GM23338 (cell line): ENCODE measurements around the gene MROH7. TPM values are rescaled to one million over a fixed set of nuclear protein-coding genes. Genes with fewer than 3 reads are reported as not detected.
A peak's percentile ranks its signal among the peaks of the same experiment; 100 is the strongest.

Experiments
- ATAC-seq: fragments of 200-7000 bp; cut with Tn5 transposase; 3 replicates; pipeline ENCODE4 v1.9.1; 2020
- DNase-seq: peaks from one replicate; pipeline ENCODE4 v3.0.0-alpha.2; 2015; ENCODE audit warnings: low spot score
- H2AFZ ChIP-seq: fragments of 200-600 bp; sonication (generic); 2 replicates; pipeline ENCODE4 v1.8.0; 2016; ENCODE audit warnings: antibody characterized with exemption, mild to moderate bottlenecking, moderate library complexity
- H3F3A ChIP-seq: fragments of 200-600 bp; sonication (generic); replicated peaks from 2 replicates; pipeline ENCODE4 v1.8.0; 2017; ENCODE audit warnings: antibody characterized with exemption, mixed run types, low read depth
- H3K27ac ChIP-seq: fragments of 200-600 bp; sonication (generic); 2 replicates; pipeline ENCODE4 v1.6.1; 2016; ENCODE audit warnings: low read depth
- H3K27me3 ChIP-seq: fragments of 200-600 bp; sonication (generic); 2 replicates; pipeline ENCODE4 v1.8.0; 2016; ENCODE audit warnings: mild to moderate bottlenecking, mixed run types, moderate library complexity; ENCODE audit not compliant: insufficient read depth
- H3K36me3 ChIP-seq: fragments of 200-600 bp; sonication (generic); 2 replicates; pipeline ENCODE4 v1.8.0; 2016; ENCODE audit warnings: mild to moderate bottlenecking; ENCODE audit not compliant: insufficient read depth
- H3K4me1 ChIP-seq: fragments of 200-600 bp; sonication (generic); 2 replicates; pipeline ENCODE4 v1.8.0; 2016; ENCODE audit warnings: mild to moderate bottlenecking, moderate library complexity; ENCODE audit not compliant: insufficient read depth
- H3K4me2 ChIP-seq: fragments of 200-600 bp; sonication (generic); 2 replicates; pipeline ENCODE4 v1.7.1; 2017; ENCODE audit warnings: mixed run types
- H3K4me3 ChIP-seq: fragments of 200-600 bp; sonication (generic); 2 replicates; pipeline ENCODE4 v1.6.1; 2016; ENCODE audit warnings: mixed run types
- H3K79me2 ChIP-seq: fragments of 200-600 bp; sonication (generic); replicated peaks from 2 replicates; pipeline ENCODE4 v1.8.0; 2017; ENCODE audit warnings: mild to moderate bottlenecking; ENCODE audit not compliant: insufficient read depth
- H3K9me2 ChIP-seq: fragments of 200-600 bp; sonication (generic); 2 replicates; pipeline ENCODE4 v1.8.0; 2017; ENCODE audit not compliant: insufficient read depth
- H4K20me1 ChIP-seq: fragments of 200-600 bp; sonication (generic); replicated peaks from 2 replicates; pipeline ENCODE4 v1.8.0; 2017; ENCODE audit warnings: mild to moderate bottlenecking; ENCODE audit not compliant: insufficient read depth
- H3K27ac Mint-ChIP-seq: 2 replicates; pipeline ENCODE4 v1.8.0; 2020; ENCODE audit warnings: inconsistent platforms, mild to moderate bottlenecking, moderate library complexity, mixed read lengths
- H3K27me3 Mint-ChIP-seq: 3 replicates; pipeline ENCODE4 v1.8.0; 2022; ENCODE audit warnings: low read depth, mild to moderate bottlenecking, moderate library complexity, mixed read lengths, inconsistent platforms; ENCODE audit not compliant: insufficient read depth, poor library complexity
- H3K36me3 Mint-ChIP-seq: 3 replicates; pipeline ENCODE4 v1.8.0; 2021; ENCODE audit warnings: low read depth, mild to moderate bottlenecking, inconsistent platforms, moderate library complexity, mixed read lengths
- H3K4me1 Mint-ChIP-seq: 3 replicates; pipeline ENCODE4 v1.8.0; 2020; ENCODE audit warnings: mild to moderate bottlenecking, inconsistent platforms, mixed read lengths
- H3K4me3 Mint-ChIP-seq: 3 replicates; pipeline ENCODE4 v1.8.0; 2021; ENCODE audit warnings: moderate library complexity, mild to moderate bottlenecking, inconsistent platforms, mixed read lengths
- H3K9me3 Mint-ChIP-seq: 3 replicates; pipeline ENCODE4 v1.8.0; 2020; ENCODE audit warnings: moderate library complexity, mild to moderate bottlenecking, inconsistent platforms, mixed read lengths
- CREB1 ChIP-seq: fragments of 250-450 bp; sonication (Bioruptor Pico); IDR thresholded peaks from 2 replicates; pipeline ENCODE4 v1.5.0; 2020; ENCODE audit warnings: low read depth, mild to moderate bottlenecking, moderate library complexity
- EZH2 ChIP-seq: fragments of 200-600 bp; sonication (generic); IDR thresholded peaks from one replicate; pipeline ENCODE4 v1.8.0; 2017; ENCODE audit warnings: antibody characterized with exemption, mild to moderate bottlenecking, low read depth; ENCODE audit not compliant: unreplicated experiment
- EZH2phosphoT487 ChIP-seq: fragments of 200-600 bp; sonication (generic); IDR thresholded peaks from one replicate; pipeline ENCODE4 v1.8.1; 2018; ENCODE audit warnings: antibody characterized with exemption; ENCODE audit not compliant: unreplicated experiment
- JUNB ChIP-seq: IDR thresholded peaks from one replicate; pipeline ENCODE4 v1.6.1; 2016; ENCODE audit warnings: antibody characterized with exemption; ENCODE audit not compliant: unreplicated experiment
- NANOG ChIP-seq: IDR thresholded peaks from 2 replicates; pipeline ENCODE4 v1.6.1; 2016; ENCODE audit warnings: antibody characterized with exemption, borderline replicate concordance
- POLR2AphosphoS5 ChIP-seq: IDR thresholded peaks from 2 replicates; pipeline ENCODE4 v1.6.1; 2016; ENCODE audit warnings: antibody characterized with exemption, low read depth
- STAT1 ChIP-seq: IDR thresholded peaks from one replicate; pipeline ENCODE4 v1.6.1; 2016; ENCODE audit warnings: antibody characterized with exemption; ENCODE audit not compliant: unreplicated experiment
- ZNF114 ChIP-seq: fragments of 250-450 bp; sonication (Bioruptor Pico); IDR thresholded peaks from 2 replicates; pipeline ENCODE4 v1.5.0; 2020; ENCODE audit warnings: mild to moderate bottlenecking, moderate library complexity
- ZNF331 ChIP-seq: fragments of 250-450 bp; sonication (Bioruptor Pico); IDR thresholded peaks from 2 replicates; pipeline ENCODE4 v1.5.0; 2020; ENCODE audit warnings: low read depth, mild to moderate bottlenecking, moderate library complexity
- polyA plus RNA-seq: library from polyadenylated mRNA; unstranded; fragments of >200 nt; fragmentation: Nextera tagmentation; extraction: Ambion mirVana; gene quantifications from 2 replicates; pipeline ENCODE4 v1.2.1, GENCODE V29; 2016
- total RNA-seq: library from RNA; depleted of rRNA; stranded (reverse); fragments of >200 nt; shearing (Covaris generic); gene quantifications from 2 replicates; pipeline ENCODE4 v1.2.3, GENCODE V29; 2014
- TF ChIP-seq, protein P1 (sequence below), 2 experiments: fragments of 200-600 bp in 1 of 2; sonication (generic) in 1 of 2; conservative IDR thresholded peaks; 2 replicates each; pipeline versions ENCODE4 v1.5.1 to v1.6.1; 2016 to 2017; ENCODE audit warnings: antibody characterized with exemption in 2 of 2, low read depth in 2 of 2, mild to moderate bottlenecking in 2 of 2, moderate library complexity in 1 of 2
- TF ChIP-seq, protein P2 (sequence below): IDR thresholded peaks from 2 replicates; pipeline ENCODE4 v1.6.1; 2016; ENCODE audit warnings: antibody characterized with exemption
- TF ChIP-seq, protein P3 (sequence below): IDR thresholded peaks from one replicate; pipeline ENCODE4 v1.6.1; 2018; ENCODE audit warnings: antibody characterized with exemption; ENCODE audit not compliant: unreplicated experiment
- TF ChIP-seq, protein P4 (sequence below): fragments of 250-450 bp; sonication (Bioruptor Pico); IDR thresholded peaks from 2 replicates; pipeline ENCODE4 v1.5.0; 2020; ENCODE audit warnings: mild to moderate bottlenecking, moderate library complexity

Gene MROH7
- total and polyA plus RNA-seq, 2 experiments from 2014 or later, result 0.17 TPM; not detected in 1

DNA sequence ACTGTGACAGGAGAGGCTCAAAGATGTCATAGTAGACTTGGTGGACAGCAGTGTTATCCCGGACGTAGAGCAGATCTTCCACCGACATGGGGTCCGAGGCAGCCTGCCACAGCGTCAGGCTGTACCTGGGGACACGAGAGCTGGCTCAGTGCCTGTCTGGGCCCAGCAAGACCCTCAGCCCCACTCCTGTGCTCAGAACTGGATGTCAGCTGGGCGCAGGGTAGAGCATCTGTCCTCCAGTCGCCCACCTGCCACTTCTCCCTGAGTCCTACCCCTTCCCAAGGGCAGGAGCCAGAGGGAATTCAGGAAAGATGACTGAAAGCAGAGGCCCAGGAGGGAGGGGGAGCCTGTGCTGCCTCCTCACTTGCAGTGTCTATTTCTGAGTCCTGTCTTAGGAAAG, 30.0 kb upstream of the MROH7 start:
- peak overlapping the region; percentile 87 for H3K27ac Mint-ChIP-seq

More for the DNA sequence above, 30.0 kb upstream of the MROH7 start:
- Histone ChIP-seq H3K4me2 (no peak overlapping the region), H2AFZ (no peak overlapping the region), H3K27me3 (no peaks in the 10 kb centered on the region), H4K20me1 (no peaks in the 10 kb centered on the region), H3F3A (no peaks in the 10 kb centered on the region), H3K4me3 (no peak overlapping the region), H3K79me2 (no peaks in the 10 kb centered on the region), H3K27ac (no peak overlapping the region), H3K36me3 (no peaks in the 10 kb centered on the region), H3K9me2 (no peaks in the 10 kb centered on the region), H3K4me1 (peaks cover 4% of the 10 kb centered on the region; the same call in 1 of the 2 replicates)
- no peaks in the 10 kb centered on the region for H3K36me3 Mint-ChIP-seq
- no peak for DNase-seq
- H3K4me3 Mint-ChIP-seq, result no peak overlapping the region
- peaks cover 40% of the 10 kb centered on the region for H3K4me1 Mint-ChIP-seq
- TF ChIP-seq, protein P1, sequence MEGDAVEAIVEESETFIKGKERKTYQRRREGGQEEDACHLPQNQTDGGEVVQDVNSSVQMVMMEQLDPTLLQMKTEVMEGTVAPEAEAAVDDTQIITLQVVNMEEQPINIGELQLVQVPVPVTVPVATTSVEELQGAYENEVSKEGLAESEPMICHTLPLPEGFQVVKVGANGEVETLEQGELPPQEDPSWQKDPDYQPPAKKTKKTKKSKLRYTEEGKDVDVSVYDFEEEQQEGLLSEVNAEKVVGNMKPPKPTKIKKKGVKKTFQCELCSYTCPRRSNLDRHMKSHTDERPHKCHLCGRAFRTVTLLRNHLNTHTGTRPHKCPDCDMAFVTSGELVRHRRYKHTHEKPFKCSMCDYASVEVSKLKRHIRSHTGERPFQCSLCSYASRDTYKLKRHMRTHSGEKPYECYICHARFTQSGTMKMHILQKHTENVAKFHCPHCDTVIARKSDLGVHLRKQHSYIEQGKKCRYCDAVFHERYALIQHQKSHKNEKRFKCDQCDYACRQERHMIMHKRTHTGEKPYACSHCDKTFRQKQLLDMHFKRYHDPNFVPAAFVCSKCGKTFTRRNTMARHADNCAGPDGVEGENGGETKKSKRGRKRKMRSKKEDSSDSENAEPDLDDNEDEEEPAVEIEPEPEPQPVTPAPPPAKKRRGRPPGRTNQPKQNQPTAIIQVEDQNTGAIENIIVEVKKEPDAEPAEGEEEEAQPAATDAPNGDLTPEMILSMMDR (conservative IDR thresholded peaks at IDR 0.05; ENCODE audit: low read depth in 2 of 2), result no peak
- TF ChIP-seq ZNF114 (CRISPR knock-in tag) (no peak), ZNF331 (CRISPR knock-in tag) (no peak), JUNB (no peak), EZH2 (no peak), POLR2AphosphoS5 (no peak), STAT1 (no peak), EZH2phosphoT487 (no peak), NANOG (no peak), CREB1 (CRISPR knock-in tag) (no peak)
- TF ChIP-seq, protein P2, sequence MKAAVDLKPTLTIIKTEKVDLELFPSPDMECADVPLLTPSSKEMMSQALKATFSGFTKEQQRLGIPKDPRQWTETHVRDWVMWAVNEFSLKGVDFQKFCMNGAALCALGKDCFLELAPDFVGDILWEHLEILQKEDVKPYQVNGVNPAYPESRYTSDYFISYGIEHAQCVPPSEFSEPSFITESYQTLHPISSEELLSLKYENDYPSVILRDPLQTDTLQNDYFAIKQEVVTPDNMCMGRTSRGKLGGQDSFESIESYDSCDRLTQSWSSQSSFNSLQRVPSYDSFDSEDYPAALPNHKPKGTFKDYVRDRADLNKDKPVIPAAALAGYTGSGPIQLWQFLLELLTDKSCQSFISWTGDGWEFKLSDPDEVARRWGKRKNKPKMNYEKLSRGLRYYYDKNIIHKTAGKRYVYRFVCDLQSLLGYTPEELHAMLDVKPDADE, result no peak
- TF ChIP-seq, protein P3, sequence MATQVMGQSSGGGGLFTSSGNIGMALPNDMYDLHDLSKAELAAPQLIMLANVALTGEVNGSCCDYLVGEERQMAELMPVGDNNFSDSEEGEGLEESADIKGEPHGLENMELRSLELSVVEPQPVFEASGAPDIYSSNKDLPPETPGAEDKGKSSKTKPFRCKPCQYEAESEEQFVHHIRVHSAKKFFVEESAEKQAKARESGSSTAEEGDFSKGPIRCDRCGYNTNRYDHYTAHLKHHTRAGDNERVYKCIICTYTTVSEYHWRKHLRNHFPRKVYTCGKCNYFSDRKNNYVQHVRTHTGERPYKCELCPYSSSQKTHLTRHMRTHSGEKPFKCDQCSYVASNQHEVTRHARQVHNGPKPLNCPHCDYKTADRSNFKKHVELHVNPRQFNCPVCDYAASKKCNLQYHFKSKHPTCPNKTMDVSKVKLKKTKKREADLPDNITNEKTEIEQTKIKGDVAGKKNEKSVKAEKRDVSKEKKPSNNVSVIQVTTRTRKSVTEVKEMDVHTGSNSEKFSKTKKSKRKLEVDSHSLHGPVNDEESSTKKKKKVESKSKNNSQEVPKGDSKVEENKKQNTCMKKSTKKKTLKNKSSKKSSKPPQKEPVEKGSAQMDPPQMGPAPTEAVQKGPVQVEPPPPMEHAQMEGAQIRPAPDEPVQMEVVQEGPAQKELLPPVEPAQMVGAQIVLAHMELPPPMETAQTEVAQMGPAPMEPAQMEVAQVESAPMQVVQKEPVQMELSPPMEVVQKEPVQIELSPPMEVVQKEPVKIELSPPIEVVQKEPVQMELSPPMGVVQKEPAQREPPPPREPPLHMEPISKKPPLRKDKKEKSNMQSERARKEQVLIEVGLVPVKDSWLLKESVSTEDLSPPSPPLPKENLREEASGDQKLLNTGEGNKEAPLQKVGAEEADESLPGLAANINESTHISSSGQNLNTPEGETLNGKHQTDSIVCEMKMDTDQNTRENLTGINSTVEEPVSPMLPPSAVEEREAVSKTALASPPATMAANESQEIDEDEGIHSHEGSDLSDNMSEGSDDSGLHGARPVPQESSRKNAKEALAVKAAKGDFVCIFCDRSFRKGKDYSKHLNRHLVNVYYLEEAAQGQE, result no peak
- TF ChIP-seq, protein P4, sequence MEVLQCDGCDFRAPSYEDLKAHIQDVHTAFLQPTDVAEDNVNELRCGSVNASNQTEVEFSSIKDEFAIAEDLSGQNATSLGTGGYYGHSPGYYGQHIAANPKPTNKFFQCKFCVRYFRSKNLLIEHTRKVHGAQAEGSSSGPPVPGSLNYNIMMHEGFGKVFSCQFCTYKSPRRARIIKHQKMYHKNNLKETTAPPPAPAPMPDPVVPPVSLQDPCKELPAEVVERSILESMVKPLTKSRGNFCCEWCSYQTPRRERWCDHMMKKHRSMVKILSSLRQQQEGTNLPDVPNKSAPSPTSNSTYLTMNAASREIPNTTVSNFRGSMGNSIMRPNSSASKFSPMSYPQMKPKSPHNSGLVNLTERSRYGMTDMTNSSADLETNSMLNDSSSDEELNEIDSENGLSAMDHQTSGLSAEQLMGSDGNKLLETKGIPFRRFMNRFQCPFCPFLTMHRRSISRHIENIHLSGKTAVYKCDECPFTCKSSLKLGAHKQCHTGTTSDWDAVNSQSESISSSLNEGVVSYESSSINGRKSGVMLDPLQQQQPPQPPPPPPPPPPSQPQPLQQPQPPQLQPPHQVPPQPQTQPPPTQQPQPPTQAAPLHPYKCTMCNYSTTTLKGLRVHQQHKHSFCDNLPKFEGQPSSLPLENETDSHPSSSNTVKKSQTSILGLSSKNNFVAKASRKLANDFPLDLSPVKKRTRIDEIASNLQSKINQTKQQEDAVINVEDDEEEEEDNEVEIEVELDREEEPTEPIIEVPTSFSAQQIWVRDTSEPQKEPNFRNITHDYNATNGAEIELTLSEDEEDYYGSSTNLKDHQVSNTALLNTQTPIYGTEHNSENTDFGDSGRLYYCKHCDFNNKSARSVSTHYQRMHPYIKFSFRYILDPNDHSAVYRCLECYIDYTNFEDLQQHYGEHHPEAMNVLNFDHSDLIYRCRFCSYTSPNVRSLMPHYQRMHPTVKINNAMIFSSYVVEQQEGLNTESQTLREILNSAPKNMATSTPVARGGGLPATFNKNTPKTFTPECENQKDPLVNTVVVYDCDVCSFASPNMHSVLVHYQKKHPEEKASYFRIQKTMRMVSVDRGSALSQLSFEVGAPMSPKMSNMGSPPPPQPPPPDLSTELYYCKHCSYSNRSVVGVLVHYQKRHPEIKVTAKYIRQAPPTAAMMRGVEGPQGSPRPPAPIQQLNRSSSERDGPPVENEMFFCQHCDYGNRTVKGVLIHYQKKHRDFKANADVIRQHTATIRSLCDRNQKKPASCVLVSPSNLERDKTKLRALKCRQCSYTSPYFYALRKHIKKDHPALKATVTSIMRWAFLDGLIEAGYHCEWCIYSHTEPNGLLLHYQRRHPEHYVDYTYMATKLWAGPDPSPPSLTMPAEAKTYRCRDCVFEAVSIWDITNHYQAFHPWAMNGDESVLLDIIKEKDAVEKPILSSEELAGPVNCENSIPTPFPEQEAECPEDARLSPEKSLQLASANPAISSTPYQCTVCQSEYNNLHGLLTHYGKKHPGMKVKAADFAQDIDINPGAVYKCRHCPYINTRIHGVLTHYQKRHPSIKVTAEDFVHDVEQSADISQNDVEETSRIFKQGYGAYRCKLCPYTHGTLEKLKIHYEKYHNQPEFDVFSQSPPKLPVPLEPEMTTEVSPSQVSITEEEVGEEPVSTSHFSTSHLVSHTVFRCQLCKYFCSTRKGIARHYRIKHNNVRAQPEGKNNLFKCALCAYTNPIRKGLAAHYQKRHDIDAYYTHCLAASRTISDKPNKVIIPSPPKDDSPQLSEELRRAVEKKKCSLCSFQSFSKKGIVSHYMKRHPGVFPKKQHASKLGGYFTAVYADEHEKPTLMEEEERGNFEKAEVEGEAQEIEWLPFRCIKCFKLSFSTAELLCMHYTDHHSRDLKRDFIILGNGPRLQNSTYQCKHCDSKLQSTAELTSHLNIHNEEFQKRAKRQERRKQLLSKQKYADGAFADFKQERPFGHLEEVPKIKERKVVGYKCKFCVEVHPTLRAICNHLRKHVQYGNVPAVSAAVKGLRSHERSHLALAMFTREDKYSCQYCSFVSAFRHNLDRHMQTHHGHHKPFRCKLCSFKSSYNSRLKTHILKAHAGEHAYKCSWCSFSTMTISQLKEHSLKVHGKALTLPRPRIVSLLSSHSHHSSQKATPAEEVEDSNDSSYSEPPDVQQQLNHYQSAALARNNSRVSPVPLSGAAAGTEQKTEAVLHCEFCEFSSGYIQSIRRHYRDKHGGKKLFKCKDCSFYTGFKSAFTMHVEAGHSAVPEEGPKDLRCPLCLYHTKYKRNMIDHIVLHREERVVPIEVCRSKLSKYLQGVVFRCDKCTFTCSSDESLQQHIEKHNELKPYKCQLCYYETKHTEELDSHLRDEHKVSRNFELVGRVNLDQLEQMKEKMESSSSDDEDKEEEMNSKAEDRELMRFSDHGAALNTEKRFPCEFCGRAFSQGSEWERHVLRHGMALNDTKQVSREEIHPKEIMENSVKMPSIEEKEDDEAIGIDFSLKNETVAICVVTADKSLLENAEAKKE (CRISPR knock-in tag), result no peak
- peaks cover 18% of the 10 kb centered on the region for H3K27me3 Mint-ChIP-seq
- no peaks in the 10 kb centered on the region for H3K9me3 Mint-ChIP-seq
- no peak for ATAC-seq
